Activated CD4-positive, alpha-beta T cell treated with anti-CD3 and anti-CD28 coated beads for 36 hours (primary cell): Measurements from ENCODE around the gene MYCT1. TPM values are rescaled to one million over a fixed set of nuclear protein-coding genes. Genes with fewer than 3 reads are reported as not detected.
"Not testable (repeated sequence)": the region's sequence is repeated elsewhere in the genome, so short reads cannot be mapped to it uniquely, and the experiment has no call there.

ENCODE experiments used
- ATAC-seq: fragments of 200-7000 bp; cut with Tn5 transposase; one replicate; pipeline ENCODE4 v1.10.0; 2021; ENCODE audit warnings: mild to moderate bottlenecking, moderate library complexity
- CTCF ChIA-PET: fragments of 350-600 bp; sonication (Branson Sonifier 250); formaldehyde crosslinking; loops from one replicate; lab custom pipeline; 2021; ENCODE audit warnings: antibody characterized with exemption; lab: Charles Lee
- POLR2A ChIA-PET: fragments of 350-600 bp; sonication (Branson Sonifier 250); formaldehyde crosslinking; loops from one replicate; lab custom pipeline; 2021; ENCODE audit warnings: antibody characterized with exemption, inconsistent platforms; lab: Charles Lee
- DNase-seq: peaks from one replicate; pipeline ENCODE4 v3.0.0-alpha.2; 2020
- H3K27ac Mint-ChIP-seq: one replicate; pipeline ENCODE4 v1.8.0; 2021; ENCODE audit warnings: mixed read lengths
- H3K27me3 Mint-ChIP-seq: one replicate; pipeline ENCODE4 v1.8.0; 2021; ENCODE audit warnings: mixed read lengths
- H3K36me3 Mint-ChIP-seq: one replicate; pipeline ENCODE4 v1.8.0; 2021; ENCODE audit warnings: low read depth, mixed read lengths
- H3K4me1 Mint-ChIP-seq: one replicate; pipeline ENCODE4 v1.8.0; 2021; ENCODE audit warnings: mixed read lengths
- H3K4me3 Mint-ChIP-seq: one replicate; pipeline ENCODE4 v1.8.0; 2021; ENCODE audit warnings: mild to moderate bottlenecking, moderate library complexity, mixed read lengths
- H3K9me3 Mint-ChIP-seq: one replicate; pipeline ENCODE4 v1.8.0; 2021; ENCODE audit warnings: low read depth, mixed read lengths
- intact Hi-C, 2 experiments: fragments of 100-400 bp; cut with DNase I in 1 of 2; cut with micrococcal nuclease in 1 of 2; formaldehyde crosslinking; loops; one replicate each; pipeline versions ENCODE4 v1.14.2 to v1.15.1; 2022 to 2024; cut with DNase I, micrococcal nuclease
- total RNA-seq, 2 experiments: library from RNA; stranded (reverse); gene quantifications; one replicate each; pipeline ENCODE4 v1.2.3, GENCODE V29; 2021

MYCT1 gene, protein sequence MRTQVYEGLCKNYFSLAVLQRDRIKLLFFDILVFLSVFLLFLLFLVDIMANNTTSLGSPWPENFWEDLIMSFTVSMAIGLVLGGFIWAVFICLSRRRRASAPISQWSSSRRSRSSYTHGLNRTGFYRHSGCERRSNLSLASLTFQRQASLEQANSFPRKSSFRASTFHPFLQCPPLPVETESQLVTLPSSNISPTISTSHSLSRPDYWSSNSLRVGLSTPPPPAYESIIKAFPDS
- not detected for total RNA-seq

DNA sequence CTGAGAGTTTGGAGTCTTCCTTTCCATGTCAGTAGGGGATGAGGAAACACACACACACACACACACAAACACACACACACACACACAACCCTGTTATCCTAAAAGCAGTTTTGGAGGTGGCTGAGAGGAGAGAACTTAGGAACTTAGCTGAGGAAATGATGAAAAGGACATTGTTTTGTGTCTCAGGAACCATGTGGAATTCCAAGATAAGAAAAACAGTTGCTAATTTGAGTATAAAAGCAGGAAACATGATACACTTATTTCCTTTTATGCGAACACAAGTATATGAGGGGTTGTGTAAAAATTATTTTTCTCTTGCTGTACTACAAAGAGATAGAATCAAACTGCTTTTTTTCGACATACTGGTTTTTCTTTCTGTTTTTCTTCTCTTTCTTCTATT lies at the start of gene MYCT1:
Gene MYCT1 (plus strand): TSS at position 264 of the 400 bp plus-strand sequence. CDS start 6 bp downstream, at position 270.
- ChIA-PET POLR2A (interaction anchor here (0.6 kb wide), 1 partner anchor 33 kb away, joined by 3 read pairs; no protein-coding TSS in a partner anchor), CTCF (no interaction called here)
- Mint-ChIP-seq H3K27ac (no peak within 1 kb of the TSS), H3K27me3 (peaks cover 20% of the 10 kb centered on the region), H3K36me3 (no peaks in the 10 kb centered on the region), H3K4me3 (no peak within 1 kb of the TSS), H3K4me1 (no peaks in the 10 kb centered on the region), H3K9me3 (no peaks in the 10 kb centered on the region)
- intact Hi-C loops, result no loop called here
- no peak for ATAC-seq
- DNase-seq, result no peak

DNA sequence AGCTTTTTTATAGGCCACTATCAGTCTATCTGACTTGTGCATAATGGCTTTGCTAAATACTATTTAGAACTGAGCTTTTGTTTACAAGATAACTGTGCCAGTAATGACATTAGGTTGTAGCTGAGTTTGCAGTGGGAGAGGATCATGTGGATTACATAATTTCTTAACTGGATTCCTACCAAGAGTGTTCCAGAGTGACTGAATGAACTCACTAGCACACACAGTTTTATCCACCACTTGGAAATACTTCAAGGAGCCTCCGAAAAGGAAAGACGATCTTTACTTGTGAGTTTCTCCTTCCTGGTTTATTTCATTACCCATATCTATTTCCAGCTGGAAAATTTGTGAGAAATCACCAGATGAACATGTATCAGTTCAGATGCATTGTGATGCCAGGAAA lies 49.6 kb upstream of the MYCT1 start:
- Mint-ChIP-seq H3K27ac (no peak overlapping the region), H3K27me3 (peaks cover 23% of the 10 kb centered on the region), H3K36me3 (no peaks in the 10 kb centered on the region), H3K4me1 (no peaks in the 10 kb centered on the region), H3K4me3 (no peak overlapping the region), H3K9me3 (no peaks in the 10 kb centered on the region)
- POLR2A ChIA-PET, result interaction anchor here (0.7 kb wide), 2 partner anchors 153 to 296 kb away, joined by 3 read pairs; no protein-coding TSS in a partner anchor
- DNase-seq (no peak), ATAC-seq (no peak)
- CTCF ChIA-PET, result interaction anchor here (1.5 kb wide), 1 partner anchor 15 kb away, joined by 4 read pairs; no protein-coding TSS in a partner anchor
- intact Hi-C loops, result no loop called here

DNA sequence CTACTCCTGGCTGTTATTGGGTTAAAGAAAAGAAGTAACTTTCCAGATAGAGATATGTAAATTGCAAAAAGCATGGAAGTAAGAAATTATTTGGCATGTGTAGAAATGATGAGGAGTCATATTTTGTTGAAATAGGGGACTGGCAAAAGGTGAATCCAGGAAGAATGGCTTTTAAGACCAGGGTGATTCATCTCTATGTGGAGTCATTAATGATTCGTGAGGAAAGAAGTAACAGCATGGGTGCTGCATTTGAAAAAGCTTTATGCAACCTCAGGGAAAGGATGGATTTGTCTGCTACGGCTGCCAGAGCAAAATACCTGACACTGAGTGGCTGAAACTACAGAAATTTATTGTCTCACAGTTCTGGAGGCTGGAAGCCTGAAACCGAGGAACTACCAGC lies 45.7 kb upstream of the MYCT1 start:
- H3K4me3 Mint-ChIP-seq, result no peak overlapping the region
- no peaks in the 10 kb centered on the region for H3K36me3 Mint-ChIP-seq
- intact Hi-C loops, result no loop called here
- no peaks in the 10 kb centered on the region for H3K4me1 Mint-ChIP-seq
- ATAC-seq (no peak), DNase-seq (no peak)
- ChIA-PET CTCF (no interaction called here), POLR2A (no interaction called here)
- H3K9me3 Mint-ChIP-seq, result no peaks in the 10 kb centered on the region
- peaks cover 14% of the 10 kb centered on the region for H3K27me3 Mint-ChIP-seq
- no peak overlapping the region for H3K27ac Mint-ChIP-seq

DNA sequence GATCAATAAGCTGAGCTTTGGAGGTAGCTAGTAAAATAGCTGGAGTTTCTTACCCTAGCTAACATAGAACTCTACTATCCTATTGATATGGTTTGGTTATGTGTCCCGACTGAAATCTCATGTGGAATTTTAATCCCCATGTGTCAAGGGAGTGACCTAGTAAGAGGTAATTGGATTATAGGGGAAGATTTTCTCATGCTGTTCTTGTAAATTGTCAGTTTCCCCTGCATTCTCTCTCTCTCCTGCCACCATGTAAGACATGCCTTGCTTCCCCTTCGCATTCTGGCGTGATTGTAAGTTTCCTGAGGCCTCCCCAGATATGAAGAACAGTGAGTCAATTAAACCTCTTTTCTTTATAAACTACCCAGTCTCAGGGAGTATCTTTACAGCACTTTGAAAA lies 35.9 kb upstream of the MYCT1 start:
- POLR2A ChIA-PET, result no interaction called here
- intact Hi-C loops, result no loop called here
- H3K36me3 Mint-ChIP-seq, result no peaks in the 10 kb centered on the region

DNA sequence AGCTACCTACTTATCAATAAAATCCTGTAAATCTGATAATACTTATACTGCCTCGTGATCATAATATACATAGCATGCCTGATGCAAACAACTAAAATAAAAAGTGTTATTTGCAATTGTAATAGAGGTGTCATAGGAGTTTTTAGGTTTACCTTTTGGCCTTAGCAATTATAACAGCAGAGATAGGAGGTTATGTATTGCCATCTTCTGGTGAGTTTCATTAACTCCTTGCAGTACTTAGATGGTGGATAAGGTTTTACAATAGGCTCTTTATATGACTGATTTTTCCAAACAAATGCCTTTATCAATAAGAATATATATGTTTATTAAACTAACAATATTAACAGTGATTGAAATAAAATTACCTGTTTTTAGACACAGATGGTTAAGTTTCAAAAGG lies 27.8 kb upstream of the MYCT1 start:
- DNase-seq (no peak), ATAC-seq (no peak)
- Mint-ChIP-seq H3K27me3 (peaks cover 12% of the 10 kb centered on the region), H3K36me3 (no peaks in the 10 kb centered on the region), H3K4me1 (no peaks in the 10 kb centered on the region), H3K27ac (no peak overlapping the region), H3K4me3 (no peak overlapping the region), H3K9me3 (peaks cover 2% of the 10 kb centered on the region)
- intact Hi-C loops, result loop anchor here in 1 of 2 experiments (1.0 kb wide), 1 partner anchor 118 kb away; no protein-coding TSS in a partner anchor
- CTCF ChIA-PET, result interaction anchor here (1.1 to 1.3 kb wide), 2 partner anchors 11 to 184 kb away, joined by 3 read pairs; no protein-coding TSS in a partner anchor
- POLR2A ChIA-PET, result no interaction called here

More for the DNA sequence above, 35.9 kb upstream of the MYCT1 start:
- DNase-seq (no peak), ATAC-seq (no peak)
- no peak overlapping the region for H3K4me3 Mint-ChIP-seq
- no peaks in the 10 kb centered on the region for H3K4me1 Mint-ChIP-seq
- peaks cover 7% of the 10 kb centered on the region for H3K27me3 Mint-ChIP-seq
- peaks cover 2% of the 10 kb centered on the region for H3K9me3 Mint-ChIP-seq
- CTCF ChIA-PET, result no interaction called here
- H3K27ac Mint-ChIP-seq, result no peak overlapping the region

DNA sequence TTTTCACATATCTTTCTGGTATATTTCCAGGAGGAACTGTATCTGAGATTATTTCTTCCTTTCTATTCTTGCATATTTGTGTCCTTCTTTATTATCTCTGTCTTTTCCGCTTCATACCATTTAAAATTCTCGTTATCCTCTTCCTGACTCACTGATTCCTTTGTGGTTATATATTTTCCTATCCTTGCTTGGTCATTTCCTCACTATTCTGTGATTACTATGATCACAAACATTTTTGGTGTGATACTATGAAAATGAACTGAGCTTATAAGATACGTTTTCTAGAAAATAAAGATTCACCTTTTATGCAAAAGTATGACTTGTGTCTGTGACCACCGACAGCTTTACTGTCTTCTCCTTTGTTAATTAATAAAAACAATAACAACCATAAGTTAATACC lies 26.5 kb upstream of the MYCT1 start:
- DNase-seq (no peak), ATAC-seq (no peak)
- Mint-ChIP-seq H3K9me3 (peaks cover 2% of the 10 kb centered on the region), H3K27me3 (peaks cover 12% of the 10 kb centered on the region), H3K4me3 (no peak overlapping the region), H3K27ac (no peak overlapping the region), H3K36me3 (no peaks in the 10 kb centered on the region), H3K4me1 (no peaks in the 10 kb centered on the region)
- intact Hi-C loops, result no loop called here
- ChIA-PET POLR2A (no interaction called here), CTCF (interaction anchor here (0.7 to 1.6 kb wide), 2 partner anchors 25 to 119 kb away, joined by 3 to 4 read pairs; no protein-coding TSS in a partner anchor)

DNA sequence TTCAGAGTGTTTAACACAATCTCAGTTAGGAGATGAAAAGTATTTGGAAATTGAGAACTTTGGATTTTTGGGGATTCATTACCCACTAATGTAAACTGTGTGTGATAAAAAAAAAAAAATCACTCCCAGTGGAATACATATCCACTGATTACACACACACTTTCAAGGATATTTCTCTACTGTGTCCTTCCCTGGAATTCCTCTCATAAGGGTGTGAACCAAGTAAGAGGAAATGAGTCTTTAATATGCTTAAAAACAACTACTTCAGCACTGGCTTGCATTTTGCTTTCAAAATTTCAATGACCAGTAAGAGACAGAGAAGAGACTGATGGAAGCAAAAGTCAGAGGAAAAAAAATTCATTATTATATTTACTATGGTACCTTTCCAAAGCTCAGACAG lies 24.5 kb upstream of the MYCT1 start:
- H3K27ac Mint-ChIP-seq, result no peak overlapping the region
- H3K27me3 Mint-ChIP-seq, result peaks cover 5% of the 10 kb centered on the region
- no peaks in the 10 kb centered on the region for H3K4me1 Mint-ChIP-seq
- no peaks in the 10 kb centered on the region for H3K9me3 Mint-ChIP-seq
- no peak for DNase-seq
- intact Hi-C loops, result no loop called here
- CTCF ChIA-PET, result no interaction called here
- ATAC-seq, result no peak
- no peak overlapping the region for H3K4me3 Mint-ChIP-seq
- H3K36me3 Mint-ChIP-seq, result no peaks in the 10 kb centered on the region
- POLR2A ChIA-PET, result no interaction called here

DNA sequence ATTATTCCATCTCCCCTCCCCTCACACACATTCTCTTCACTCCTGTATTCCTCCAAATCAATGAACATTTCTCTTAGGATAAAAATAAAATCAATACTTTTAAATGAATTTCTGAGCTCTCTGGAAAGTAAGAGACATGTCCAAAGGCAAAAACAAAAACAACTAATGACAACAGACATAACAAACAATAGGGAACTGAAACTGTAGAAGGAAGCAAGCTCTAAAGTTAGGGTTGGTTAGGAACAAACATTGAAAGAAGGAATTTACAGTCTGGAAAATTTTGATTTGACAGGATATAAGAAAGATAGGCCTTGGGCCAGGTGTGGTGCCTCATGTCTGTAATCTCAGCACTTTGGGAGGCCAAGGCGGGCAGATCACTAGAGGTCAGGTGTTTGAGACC lies 17.5 kb upstream of the MYCT1 start:
- Mint-ChIP-seq H3K4me3 (no peak overlapping the region), H3K36me3 (no peaks in the 10 kb centered on the region), H3K9me3 (no peaks in the 10 kb centered on the region), H3K4me1 (no peaks in the 10 kb centered on the region), H3K27me3 (peaks cover 8% of the 10 kb centered on the region), H3K27ac (no peak overlapping the region)
- intact Hi-C loops, result no loop called here
- DNase-seq (no peak), ATAC-seq (no peak)
- ChIA-PET CTCF (no interaction called here), POLR2A (no interaction called here)

DNA sequence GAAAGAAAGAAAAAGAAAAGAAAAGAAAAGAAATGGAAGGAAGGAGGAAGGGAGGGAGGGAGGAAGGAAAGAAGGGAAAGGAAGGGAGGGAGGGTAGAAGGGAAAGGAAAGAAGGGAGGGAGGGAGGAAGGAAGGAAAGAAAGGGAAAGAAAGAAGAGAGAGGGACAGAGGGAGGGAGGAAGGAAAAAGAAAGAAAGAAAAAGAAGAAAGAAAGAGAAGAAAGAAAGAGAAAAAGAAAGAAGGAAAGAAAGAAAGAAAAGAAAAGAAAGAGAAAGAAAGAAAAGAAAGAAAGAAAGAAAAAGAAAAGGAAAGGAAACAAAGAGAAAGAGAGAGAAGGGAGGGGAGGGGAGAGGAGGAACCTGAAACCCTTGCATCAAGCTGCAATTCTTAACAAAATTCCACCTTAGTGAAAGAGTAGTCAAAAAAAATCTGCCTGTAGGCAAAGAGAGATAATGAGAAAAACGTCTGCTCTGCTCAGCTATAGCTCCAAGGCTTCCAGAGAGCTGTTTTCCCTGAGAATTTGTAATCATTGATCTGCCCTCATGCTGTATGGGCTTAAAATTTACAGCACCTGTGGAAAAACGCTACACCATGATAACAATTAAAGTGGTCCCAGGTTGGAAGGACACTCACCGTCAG lies 16.7 kb upstream of the MYCT1 start:
- Mint-ChIP-seq H3K36me3 (no peaks in the 10 kb centered on the region), H3K9me3 (no peaks in the 10 kb centered on the region), H3K27ac (no peak overlapping the region), H3K4me1 (no peaks in the 10 kb centered on the region), H3K4me3 (no peak overlapping the region), H3K27me3 (peaks cover 8% of the 10 kb centered on the region)
- ATAC-seq (no peak), DNase-seq (no peak)
- POLR2A ChIA-PET, result no interaction called here
- intact Hi-C loops, result no loop called here
- CTCF ChIA-PET, result interaction anchor here (0.8 kb wide), 1 partner anchor 38 kb away, joined by 3 read pairs; no protein-coding TSS in a partner anchor

DNA sequence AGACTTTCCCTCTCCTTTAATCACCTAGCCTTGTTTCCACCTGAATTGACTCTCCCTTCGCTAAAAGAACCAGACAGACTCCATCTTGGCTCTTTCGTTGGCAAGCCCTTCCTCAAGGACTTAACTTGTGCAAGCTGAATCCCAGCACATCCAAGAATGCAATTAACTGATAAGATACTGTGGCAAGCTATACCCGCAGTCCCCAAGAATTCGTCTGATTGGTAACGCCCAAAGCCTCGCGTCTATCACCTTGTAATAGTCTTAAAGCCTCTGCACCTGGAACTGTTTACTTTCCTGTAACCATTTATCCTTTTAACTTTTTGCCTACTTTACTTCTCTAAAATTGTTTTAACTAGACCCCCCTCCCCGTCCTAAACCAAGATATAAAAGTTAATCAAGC lies 15.6 kb upstream of the MYCT1 start:
- DNase-seq (no peak), ATAC-seq (no peak)
- H3K27me3 Mint-ChIP-seq, result peaks cover 8% of the 10 kb centered on the region
- POLR2A ChIA-PET, result no interaction called here
- no peak overlapping the region for H3K4me3 Mint-ChIP-seq
- no peaks in the 10 kb centered on the region for H3K36me3 Mint-ChIP-seq
- CTCF ChIA-PET, result no interaction called here
- no peaks in the 10 kb centered on the region for H3K9me3 Mint-ChIP-seq
- intact Hi-C loops, result no loop called here
- H3K4me1 Mint-ChIP-seq, result no peaks in the 10 kb centered on the region
- H3K27ac Mint-ChIP-seq, result no peak overlapping the region

DNA sequence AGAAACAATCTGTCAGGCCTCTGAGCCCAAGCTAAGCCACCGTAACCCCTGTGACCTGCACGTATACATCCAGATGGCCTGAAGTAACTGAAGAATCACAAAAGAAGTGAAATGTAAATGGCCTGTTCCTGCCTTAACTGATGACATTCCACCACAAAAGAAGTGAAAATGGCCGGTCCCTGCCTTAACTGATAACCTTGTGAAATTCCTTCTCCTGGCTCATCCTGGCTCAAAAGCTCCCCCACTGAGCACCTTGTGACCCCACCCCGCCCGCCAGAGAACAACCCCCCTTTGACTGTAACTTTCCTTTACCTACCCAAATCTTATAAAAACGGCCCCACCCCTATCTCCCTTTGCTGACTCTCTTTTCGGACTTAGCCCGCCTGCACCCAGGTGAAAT lies 14.8 kb upstream of the MYCT1 start:
- H3K4me3 Mint-ChIP-seq, result not testable (repeated sequence)

DNA sequence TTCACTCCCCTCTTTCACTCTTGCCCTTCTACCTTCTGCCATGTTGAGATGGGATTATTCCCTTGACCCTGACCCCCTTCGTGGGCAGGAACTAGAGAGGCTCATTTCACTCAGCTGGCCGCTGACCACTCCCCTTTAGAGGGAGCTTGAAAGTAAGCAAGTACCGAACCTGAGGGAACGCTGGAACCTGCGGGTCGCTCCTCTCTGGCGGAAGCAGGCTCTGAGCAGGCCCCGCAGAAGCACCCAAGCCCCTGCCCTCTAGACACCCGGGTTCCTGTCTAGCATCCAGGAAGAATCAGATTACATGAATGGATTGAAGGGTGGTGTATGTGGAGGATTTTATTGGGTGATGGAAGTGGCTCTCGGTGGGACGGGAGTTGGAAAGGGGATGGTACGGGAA lies 11.9 kb upstream of the MYCT1 start:
- ChIA-PET CTCF (no interaction called here), POLR2A (no interaction called here)
- Mint-ChIP-seq H3K27ac (no peak overlapping the region), H3K4me3 (no peak overlapping the region), H3K36me3 (no peaks in the 10 kb centered on the region), H3K9me3 (no peaks in the 10 kb centered on the region), H3K27me3 (no peaks in the 10 kb centered on the region), H3K4me1 (no peaks in the 10 kb centered on the region)
- intact Hi-C loops, result no loop called here
- DNase-seq (no peak), ATAC-seq (no peak)

More for the DNA sequence above, 14.8 kb upstream of the MYCT1 start:
- H3K4me1 Mint-ChIP-seq, H3K9me3 Mint-ChIP-seq, DNase-seq, intact Hi-C loops, ATAC-seq, CTCF ChIA-PET, H3K27ac Mint-ChIP-seq, POLR2A ChIA-PET, H3K36me3 Mint-ChIP-seq, H3K27me3 Mint-ChIP-seq: not testable (repeated sequence)
